Measurements from ENCODE around the gene MCTP2.

DNA sequence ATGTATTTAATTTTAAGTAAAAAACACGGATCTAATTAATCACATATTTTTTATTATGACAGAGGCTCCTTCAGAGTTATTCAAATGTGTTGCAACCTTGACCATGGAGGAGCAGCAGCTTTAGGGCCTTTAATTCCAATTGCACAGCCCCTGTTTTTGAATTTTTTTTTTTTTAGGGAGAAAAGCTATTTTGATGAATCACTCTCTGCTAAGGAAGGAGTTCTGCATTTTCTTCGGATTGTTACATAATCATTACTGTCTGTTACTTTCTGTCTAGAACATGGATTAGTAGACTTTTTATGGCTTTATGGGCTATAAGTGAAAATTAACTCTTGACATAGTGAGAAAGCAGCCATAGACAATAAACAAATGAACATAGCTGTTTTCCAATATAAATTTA lies 90.8 kb downstream of the MCTP2 start:
- TF ChIP-seq, protein P1, sequence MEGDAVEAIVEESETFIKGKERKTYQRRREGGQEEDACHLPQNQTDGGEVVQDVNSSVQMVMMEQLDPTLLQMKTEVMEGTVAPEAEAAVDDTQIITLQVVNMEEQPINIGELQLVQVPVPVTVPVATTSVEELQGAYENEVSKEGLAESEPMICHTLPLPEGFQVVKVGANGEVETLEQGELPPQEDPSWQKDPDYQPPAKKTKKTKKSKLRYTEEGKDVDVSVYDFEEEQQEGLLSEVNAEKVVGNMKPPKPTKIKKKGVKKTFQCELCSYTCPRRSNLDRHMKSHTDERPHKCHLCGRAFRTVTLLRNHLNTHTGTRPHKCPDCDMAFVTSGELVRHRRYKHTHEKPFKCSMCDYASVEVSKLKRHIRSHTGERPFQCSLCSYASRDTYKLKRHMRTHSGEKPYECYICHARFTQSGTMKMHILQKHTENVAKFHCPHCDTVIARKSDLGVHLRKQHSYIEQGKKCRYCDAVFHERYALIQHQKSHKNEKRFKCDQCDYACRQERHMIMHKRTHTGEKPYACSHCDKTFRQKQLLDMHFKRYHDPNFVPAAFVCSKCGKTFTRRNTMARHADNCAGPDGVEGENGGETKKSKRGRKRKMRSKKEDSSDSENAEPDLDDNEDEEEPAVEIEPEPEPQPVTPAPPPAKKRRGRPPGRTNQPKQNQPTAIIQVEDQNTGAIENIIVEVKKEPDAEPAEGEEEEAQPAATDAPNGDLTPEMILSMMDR (IDR thresholded peaks at IDR 0.05) = no peak
- TF ChIP-seq POLR2A (IDR thresholded peaks at IDR 0.05) = no peak
